ENCODE results near the gene LYG1.
A peak's percentile ranks its signal among the peaks of the same experiment; 100 is the strongest.
"Not testable (repeated sequence)": the region's sequence is repeated elsewhere in the genome, so short reads cannot be mapped to it uniquely, and the experiment has no call there.

Gene LYG1

DNA sequence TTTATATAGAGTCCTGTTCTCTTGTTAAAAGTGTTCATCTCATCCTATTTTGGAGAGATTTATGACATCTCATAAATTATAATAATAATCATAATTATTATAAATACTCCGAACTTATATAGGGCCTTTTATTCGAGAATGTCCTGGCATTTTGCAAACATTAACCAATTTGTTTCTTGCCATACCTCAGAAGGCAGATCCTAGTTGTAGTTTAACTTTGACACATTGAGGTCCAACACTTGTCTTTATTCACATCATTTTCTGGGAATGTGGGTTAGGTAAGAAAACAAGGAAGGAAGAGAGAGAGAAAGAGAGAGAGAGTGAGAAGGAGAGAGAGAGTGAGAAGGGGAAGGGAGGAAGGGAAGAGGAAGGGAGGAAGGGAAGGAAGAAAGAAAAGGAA lies at the start of gene LYG1:
Gene LYG1 (minus strand): TSS at position 101 of the 400 bp plus-strand sequence. CDS start 5,527 bp downstream, outside the sequence.
- not testable (repeated sequence) for DNase-seq (ENCODE audit: low read depth in 2 of 2)

DNA sequence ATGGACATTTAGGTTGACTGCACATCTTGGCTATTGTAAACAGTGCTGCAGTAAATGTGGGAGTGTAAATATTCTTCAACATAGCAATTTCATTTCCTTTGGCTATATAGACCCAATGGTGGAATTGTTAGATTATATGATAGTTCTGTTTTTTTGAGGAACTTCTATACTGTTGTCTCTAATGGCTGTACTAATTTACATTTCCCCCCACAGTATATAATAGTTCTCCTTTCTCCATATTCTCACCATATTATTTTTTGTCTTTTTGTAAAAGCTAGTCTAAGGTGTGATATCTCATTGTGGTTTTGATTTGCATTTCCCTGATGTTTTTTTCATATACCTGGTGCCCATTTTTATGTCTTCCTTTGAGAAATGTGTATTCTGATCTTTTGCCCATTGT lies 49.2 kb upstream of the LYG1 start:
- no peak for DNase-seq (ENCODE audit: low read depth in 2 of 2)

DNA sequence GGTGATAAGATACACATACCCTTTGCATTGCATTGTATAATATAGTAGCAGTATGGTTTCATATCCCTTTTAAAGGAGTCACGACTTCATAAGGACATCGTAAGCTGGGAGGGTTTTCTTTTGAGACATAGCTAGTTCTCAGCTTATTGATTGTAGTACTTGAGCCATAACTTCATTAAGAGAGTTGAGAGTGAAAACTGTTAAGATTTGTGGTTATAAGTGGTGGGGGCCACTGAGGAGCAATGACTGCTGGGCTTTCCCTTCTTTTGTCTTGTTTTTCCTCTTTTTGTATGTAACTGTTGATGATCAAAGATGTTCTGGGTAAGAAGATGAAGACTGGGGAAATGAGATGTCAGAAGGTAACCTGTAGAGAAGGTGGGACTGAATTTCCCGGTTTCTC lies 47.2 kb upstream of the LYG1 start:
- no peak for DNase-seq (ENCODE audit: low read depth in 2 of 2)

DNA sequence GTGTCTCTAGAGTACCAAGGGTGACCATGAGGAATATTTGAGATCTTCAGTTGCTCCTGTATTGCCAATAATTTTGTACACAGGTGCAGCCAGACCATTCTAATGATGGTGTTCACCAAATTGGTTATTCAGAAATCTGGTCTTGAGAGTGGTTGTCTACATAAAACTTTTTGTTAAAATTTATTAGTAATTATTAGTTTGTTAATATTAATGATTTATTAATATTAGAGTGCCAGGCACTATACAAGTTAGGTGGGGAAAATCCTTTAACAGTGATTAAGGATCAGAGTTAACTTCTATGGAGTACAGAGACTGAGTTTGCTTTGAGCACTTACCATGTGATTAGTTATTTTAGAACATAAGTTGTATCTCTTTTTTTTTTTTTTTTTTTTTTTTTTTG lies 45.2 kb upstream of the LYG1 start:
- DNase-seq (ENCODE audit: low read depth in 2 of 2): no peak

DNA sequence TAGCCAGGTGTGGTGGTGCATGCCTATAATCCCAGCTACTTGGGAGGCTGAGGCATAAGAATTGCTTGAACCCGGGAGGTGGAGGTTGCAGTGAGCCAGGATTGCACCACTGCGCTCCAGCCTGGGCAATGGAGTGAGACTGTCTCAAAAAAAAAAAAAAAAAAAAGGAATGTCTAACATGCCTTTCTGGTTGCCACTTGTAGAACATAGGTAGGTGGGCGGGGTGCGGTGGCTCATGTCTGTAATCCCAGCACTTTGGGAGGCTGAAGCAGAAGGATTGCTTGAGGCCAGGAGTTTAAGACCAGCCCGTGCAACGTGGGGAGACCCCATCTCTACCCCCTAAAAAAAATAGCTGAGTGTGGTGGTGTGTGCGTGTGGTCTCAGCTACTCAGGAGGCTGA lies 44.4 kb upstream of the LYG1 start:
- DNase-seq (ENCODE audit: low read depth in 2 of 2): not testable (repeated sequence)

DNA sequence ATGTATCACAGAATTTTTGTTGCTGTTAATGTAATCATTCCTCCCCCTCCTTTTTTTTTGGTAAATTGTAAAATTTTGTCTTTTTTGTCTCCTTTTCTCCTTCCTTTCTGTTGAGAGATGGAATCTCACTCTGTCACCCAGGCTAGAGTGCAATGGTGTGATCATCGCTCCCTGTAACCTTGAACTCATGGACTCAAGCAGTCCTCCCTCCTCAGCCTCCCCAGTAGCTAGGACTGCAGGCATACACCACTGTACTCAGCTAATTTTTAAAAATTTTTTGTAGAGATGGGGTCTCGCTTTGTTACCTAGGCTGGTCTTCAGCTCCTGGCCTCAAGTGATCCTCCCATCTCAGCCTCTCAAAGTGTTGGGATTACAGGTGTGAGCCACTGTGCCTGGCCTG lies 41.5 kb upstream of the LYG1 start:
- no peak for DNase-seq (ENCODE audit: low read depth in 2 of 2)

DNA sequence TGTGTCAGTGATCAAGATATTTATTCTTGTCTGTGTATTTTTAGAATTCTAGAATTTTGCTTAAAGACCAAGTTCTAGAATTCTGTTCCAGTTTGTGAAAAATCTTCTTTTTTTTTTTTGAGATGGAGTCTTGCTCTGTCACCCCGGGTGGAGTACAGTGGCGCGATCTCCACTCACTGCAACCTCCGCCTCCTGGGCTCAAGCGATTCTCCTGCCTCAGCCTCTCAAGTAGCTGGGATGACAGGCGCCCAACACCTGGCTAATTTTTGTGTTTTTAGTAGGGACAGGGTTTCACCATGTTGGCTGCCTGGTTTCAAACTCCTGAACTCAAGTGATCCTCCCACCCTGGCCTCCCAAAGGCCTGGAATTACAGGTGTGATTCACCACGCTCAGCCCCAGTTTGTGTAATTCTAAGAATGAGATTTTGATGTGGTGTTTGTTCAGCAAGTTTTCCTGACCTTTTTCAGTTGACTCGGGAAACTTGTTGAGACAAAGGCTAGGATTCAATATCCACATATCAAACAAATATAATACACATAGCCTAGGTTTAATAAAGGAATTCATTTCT lies 39.8 kb upstream of the LYG1 start:
- DNase-seq (ENCODE audit: low read depth in 2 of 2): no peak

DNA sequence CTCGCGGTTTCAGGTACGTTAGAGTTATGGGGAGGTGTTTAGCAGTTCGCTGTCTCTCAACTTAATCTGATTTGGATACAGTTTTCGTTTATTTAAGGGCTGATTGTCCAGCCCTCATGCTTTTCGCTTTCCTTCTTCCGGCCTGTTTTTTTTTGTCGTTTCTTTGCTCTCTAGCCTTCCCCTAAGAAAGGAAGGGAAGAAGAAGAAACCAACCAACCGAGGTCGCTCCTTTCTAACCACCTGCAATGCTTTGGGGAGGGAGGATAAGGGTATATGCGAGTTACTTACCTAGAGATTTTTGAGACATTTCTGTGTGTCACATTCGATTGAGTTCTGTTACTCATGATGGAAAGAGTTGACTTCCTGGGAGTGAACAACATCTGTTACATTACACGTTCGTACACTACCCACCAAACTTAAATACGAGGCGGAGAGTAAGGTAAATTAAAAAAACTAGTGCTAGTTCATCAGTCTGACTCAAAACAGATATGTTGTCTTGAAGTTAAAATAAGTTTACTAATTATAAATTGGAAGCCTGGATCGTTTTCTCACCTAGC lies 37.1 kb upstream of the LYG1 start:
- no peak for DNase-seq (ENCODE audit: low read depth in 2 of 2)

DNA sequence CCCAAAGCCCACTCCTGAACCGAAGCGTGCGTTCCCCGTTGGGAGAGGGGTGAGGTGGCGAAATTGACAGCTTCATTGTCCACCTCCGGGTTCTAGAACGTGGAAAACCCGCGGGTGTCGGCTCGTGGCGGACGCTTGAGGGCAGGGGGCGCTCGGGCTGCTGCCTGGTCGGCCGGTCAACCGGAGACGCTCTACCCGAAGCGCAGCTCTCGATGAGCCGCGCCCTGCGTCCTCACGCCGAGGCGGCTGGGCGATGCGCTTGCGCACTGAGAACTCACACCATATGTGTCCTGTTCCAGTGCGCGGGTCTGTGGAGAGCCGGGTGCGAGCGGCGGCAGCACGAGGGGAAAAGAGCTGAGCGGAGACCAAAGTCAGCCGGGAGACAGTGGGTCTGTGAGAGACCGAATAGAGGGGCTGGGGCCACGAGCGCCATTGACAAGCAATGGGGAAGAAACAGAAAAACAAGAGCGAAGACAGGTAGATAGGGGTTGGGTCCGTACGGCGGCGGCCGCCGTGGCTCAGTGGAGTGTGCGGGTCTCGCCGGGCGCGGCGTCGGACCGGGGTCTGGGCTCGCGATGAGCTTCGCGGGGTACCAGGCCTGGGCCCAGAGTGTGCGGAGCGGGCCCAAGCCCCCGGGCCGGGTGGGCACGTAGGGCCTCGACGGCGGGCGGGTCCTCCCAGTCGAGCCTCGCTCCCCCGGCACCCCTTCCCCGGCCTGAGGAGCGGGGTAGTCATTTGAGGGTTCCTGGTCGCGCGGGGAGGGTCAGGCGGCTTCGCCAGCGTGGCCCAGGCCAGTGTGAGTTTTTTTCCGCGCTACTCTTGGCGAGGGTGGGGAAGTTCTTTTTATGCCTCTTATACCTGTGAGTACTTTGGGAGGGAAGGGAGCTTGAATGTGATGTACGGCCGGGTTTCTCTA lies 36.4 kb upstream of the LYG1 start, which contains the start of gene EIF5B:
Gene EIF5B (plus strand): TSS at position 277 of the 916 bp plus-strand sequence. CDS start 166 bp downstream, at position 443.
- peak; percentile 81 to 84 for DNase-seq (ENCODE audit: low read depth in 2 of 2)

DNA sequence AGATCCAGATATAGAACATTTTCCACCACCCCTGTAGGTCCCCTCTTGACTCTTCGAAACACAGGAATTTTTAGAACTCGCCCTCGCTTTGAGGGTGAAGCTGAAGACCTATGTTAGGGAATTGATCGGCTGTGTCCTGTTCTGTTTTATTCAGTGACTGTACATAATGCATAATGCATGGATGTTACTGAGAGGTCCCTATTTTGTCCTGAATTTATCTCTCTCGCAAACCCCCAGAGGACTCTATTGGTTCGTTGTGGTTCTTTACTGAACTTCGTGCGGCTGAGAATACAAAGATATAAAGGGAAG lies 35.8 kb upstream of the LYG1 start:
- no peak for DNase-seq (ENCODE audit: low read depth in 2 of 2)

DNA sequence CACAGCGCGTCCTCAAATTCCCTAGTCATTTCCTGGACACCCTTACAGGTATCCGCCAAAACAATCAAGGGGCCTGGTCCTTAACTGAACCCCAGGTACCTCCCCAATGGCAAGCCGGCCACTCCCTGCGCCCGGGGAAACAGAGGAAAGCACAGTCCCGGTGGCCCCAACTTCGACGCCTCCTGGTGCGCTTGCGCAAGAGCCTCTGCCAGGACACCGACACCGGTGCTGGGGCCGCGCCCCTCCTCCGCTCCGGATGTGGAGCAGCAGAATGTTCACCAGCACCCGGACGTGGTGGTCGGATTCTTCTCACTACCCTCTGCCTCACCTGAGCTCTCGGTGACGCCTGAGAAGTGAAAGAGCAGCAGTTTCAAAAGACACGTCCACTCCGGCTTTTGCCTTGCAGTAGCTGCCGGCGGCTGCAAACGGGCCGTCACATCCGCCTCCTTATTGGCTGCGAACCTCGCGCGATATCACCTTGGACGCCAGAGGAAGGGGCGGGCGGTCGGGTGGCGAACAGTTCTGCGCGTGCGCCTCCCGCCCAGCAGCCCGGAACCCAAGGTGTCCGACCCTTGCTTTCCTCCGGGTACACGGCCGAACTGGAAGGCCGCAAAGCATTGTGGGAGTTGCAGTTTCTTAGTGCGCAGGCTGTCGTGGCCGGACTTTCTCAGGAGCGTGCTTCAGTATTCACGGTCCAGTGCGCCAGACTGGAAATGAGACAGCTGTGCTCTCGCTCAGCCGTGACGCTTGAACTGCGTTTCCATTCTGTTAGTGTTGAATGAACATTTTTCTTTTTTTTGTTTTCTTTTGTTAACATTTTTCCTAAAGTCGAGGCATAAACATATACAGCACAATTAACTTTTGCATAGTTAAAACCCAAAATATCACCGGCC lies 35.2 kb upstream of the LYG1 start, which contains the start of gene TXNDC9:
Gene TXNDC9 (minus strand): TSS at position 423 of the 893 bp plus-strand sequence. CDS start 3,123 bp downstream, outside the sequence.
- peak; percentile 92 to 95 for DNase-seq (ENCODE audit: low read depth in 2 of 2)

DNA sequence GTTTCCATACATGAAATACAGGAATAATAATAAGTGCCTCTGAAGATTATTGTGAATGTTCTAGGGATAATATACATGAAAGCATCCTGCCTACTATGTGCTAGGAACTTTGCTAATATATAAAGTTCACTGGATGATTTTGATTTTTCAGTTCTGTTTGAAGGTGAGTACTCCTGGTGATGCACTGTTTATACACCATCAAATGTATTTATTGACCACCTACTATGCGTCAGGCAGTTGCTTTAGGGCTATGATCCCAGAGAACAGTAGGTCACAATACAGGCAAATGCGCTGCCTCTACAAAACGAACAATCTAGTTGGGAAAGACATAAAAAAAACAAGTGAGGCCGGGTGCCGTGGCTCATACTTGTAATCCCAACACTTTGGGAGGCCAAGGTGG lies 24.4 kb upstream of the LYG1 start:
- DNase-seq (ENCODE audit: low read depth in 2 of 2): no peak

DNA sequence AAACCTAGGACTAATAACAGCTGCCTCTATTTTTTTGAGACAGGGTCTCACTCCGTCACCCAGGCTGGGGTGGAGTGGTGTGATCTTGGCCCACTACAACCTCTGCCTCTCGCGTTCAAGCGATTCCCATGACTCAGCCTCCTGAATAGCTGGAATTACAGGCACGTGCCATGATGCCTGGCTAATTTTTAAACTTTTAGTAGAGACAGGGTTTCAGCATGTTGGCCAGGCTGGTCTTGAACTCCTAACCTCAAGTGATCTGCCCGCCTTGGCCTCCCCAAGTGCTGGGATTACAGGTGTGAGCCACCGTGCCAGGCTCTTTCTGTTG lies 16.8 kb upstream of the LYG1 start:
- not testable (repeated sequence) for DNase-seq (ENCODE audit: low read depth in 2 of 2)

DNA sequence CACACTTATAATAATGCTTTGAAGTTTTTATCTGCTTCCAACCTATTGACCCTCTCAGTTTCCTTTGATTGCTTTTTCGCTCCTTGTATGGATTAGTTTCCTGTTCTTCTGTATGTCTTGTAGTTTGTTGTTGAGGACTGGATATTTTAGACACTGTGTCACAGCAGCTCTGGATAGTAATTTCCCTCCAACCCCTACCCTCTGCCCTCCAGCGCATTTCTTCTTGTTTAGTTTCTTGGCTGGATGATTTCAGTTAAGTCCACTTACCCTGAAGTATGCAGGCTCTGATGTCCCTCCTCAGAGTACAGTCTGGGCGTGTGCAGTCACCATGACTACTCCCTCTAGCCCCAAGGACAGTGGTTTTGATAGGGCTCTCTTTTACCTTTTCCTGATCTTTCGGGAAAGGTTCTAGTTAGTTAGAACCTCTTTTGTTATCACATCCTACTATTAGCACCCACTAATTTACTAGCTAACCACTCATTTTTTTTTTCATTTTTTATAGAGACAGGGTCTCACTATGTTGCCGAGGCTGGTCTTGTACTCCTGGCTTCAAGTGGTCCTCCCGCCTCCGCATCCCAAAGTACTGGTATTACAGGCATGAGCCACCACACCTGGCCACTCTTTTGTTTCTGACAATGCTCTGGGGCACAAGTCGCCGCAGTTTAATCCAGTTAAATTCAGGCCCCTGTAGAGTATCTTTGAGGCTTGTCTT lies 16.3 kb upstream of the LYG1 start:
- DNase-seq (ENCODE audit: low read depth in 2 of 2): no peak

DNA sequence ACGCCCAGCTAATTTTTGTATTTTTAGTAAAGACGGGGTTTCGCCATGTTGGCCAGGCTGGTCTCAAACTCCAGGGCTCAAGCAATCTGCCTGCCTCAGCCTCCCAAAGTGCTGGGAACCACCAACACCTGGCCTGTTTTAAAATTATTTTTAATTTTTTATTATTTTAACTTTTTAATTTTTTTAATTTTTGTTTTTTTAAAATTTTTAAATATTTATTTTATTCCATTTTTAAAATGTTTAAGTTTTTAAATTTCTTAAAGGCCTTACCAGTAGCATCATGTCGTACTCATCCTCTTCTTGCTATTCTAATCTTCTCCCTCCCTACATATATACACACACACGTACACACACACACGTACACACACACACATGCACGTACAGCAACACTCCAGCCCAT lies 1.4 kb downstream of the LYG1 start:
- DNase-seq (ENCODE audit: low read depth in 2 of 2): no peak

DNA sequence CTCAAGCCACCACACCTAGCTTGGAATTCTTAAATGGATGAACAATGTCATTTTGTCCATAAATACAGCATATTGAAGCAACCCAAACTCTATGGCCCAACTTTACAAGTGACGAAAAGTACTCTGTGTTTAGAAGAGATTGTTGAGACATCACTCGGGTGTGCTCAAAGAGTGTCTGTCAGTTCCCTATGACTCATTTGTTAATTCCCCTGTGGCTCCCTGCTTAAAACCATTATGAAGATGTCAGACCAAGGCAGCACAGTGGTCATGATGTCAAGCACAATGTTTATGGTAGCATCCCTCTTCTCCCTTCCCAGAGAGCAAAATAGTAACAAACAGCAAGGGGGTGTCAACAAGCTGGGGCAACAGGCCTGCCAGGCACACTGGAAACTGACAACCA lies 3.0 kb downstream of the LYG1 start:
- no peak for DNase-seq (ENCODE audit: low read depth in 2 of 2)

DNA sequence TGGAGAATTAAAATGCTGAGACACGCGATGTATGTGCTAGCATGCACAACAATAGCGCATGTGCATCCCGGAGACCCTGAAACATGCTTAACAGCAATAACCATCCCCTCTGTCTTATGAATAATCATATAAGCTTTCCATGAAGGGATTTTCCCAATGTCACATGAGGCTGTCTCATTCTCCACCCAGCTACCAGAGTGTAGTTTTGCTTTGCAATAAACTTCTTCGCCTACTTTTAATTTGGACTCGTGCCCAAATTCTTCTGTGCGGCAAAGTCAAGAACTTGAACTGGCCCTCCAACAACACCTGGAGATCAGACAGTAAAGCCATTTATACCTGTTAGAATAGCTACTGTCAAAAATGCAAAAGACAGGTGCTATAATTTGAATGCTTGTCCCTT lies 15.5 kb downstream of the LYG1 start:
- DNase-seq (ENCODE audit: low read depth in 2 of 2): no peak

DNA sequence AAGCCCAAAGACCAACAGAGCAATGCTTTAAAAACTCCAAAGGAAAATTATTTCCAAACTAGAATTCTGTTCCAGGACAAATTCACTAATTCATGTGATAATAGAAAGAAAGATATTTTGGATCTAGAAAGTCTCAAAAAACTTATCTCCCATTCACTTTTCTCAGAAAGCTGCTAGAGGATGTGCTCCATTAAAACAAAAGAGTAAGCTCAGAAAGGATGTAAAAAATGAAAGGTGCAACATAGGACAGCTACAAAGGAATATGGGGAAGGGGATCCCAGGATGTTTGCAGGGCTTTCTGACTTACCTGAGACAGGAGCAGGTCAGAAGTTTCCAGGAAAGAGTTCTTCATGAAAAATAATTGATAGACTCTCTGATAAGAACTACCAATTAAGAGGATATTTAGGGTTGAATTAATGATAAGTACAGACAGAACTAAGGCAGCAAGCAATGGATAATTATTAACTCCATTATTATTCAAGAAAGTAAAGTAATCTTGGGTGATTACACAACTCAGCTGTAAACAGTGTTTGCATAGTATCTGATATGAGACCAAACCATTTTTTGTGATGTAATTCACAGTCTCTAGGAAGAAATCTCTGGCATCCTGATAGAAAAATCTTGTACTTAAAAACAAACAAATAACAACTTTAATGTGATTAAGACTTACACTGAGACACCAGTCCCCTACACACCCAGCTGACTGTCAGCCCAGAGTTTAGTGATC lies 20.9 kb downstream of the LYG1 start:
- DNase-seq (ENCODE audit: low read depth in 2 of 2): no peak

DNA sequence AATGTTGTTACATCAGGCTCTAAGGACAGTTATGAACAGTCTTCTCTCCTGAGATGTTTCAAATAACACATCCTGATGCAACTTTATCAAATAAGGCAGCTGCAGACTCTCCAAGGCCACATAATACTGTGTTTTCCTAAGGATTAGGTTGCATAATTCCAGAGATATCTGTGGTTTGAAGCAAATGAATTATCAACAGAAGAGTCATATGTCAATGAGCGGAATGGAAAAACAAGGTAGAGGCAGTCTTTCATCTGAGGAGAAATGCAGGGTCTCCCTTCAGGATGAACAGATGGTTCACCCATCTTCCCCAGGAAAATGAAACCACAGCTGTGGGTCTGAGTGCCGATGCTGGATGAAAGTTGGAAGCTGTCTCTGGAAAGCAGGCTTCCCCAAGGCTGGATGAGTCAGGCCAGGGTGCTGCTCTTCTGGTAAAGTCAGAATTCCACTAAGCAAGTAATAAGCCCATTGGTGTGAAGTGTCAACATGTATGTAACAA lies 22.2 kb downstream of the LYG1 start:
- no peak for DNase-seq (ENCODE audit: low read depth in 2 of 2)

DNA sequence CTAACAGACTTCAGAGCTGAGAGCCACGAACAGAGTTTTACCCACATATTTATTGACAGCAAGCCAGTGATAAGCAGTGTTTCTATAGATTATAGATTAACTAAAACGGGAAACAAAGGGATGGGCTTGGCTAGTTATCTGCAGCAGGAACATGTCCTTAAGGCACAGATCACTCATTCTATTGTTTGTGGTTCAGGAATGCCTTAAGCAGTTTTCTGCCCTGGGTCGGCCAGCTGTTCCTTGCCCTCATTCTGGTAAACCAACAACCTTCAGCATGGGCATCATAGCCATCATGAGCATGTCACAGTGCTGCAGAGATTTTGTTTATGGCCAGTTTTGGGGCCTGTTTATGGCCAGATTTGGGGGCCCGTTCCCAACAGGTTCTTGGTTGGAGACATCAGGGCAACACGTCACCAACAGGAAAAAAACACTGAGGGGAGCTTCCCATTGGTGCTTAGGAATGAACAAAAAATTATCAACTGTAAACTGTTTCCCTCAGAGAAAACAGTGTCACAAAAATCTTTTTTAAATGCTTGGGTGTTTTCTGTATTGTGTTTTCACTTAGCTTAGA lies 22.7 kb downstream of the LYG1 start:
- not testable (repeated sequence) for DNase-seq (ENCODE audit: low read depth in 2 of 2)
